Ovary (tissue), 9 donors: ENCODE measurements around the gene ACER3. TPM values are rescaled to one million over a fixed set of nuclear protein-coding genes. Genes with fewer than 3 reads are reported as not detected.

Experiments
- DNase-seq, 5 donors: peaks; one replicate each; pipeline ENCODE4 v3.0.0-alpha.2; 2019 to 2020
- H3K27ac ChIP-seq, 2 donors: fragments of 200-600 bp; one replicate each; pipeline versions ENCODE4 v1.5.1 to v1.8.0; 2019 to 2022
- H3K27me3 ChIP-seq: fragments of 200-600 bp; one replicate; pipeline ENCODE4 v1.8.0; 2022
- H3K36me3 ChIP-seq: fragments of 200-600 bp; sonication (generic); one replicate; pipeline ENCODE4 v1.5.1; 2019
- H3K4me1 ChIP-seq: one replicate; pipeline ENCODE4 v1.8.1; 2013; ENCODE audit warnings: mild to moderate bottlenecking, moderate library complexity; ENCODE audit not compliant: insufficient read depth
- H3K4me3 ChIP-seq: fragments of 200-600 bp; sonication (generic); one replicate; pipeline ENCODE4 v1.5.1; 2017
- H3K9me3 ChIP-seq, 2 donors: fragments of 200-600 bp in 1 of 2; sonication (generic) in 1 of 2; one replicate each; pipeline versions ENCODE4 v1.5.1 to v1.8.1; 2013 to 2019; ENCODE audit warnings: mild to moderate bottlenecking in 1 of 2, moderate library complexity in 1 of 2
- EP300 ChIP-seq: sonication (generic); formaldehyde crosslinking; IDR thresholded peaks from one replicate; pipeline ENCODE4 v1.6.1; 2017; ENCODE audit warnings: antibody characterized with exemption
- POLR2A ChIP-seq: fragments of 450-650 bp; IDR thresholded peaks from one replicate; pipeline ENCODE4 v1.6.1; 2017; ENCODE audit warnings: antibody characterized with exemption, mild to moderate bottlenecking, moderate library complexity
- WGBS, 3 donors: extraction: QIAGEN DNeasy Blood & Tissue Kit in 1 of 3; methylation state at CpG; one replicate each; pipeline versions ENCODE4 v1.1.5 to v1.1.7; 2013 to 2017; 5-methylcytosine and 5-hydroxymethylcytosine counted together
- intact Hi-C, 4 donors: fragments of 100-400 bp; cut with DNase I; formaldehyde crosslinking; loops; one replicate each; pipeline versions ENCODE4 v1.11.0 to v1.15.1; 2022 to 2023
- polyA plus RNA-seq, 2 donors: library from polyadenylated mRNA; stranded (reverse); fragments of 200-250 nt in 1 of 2; fragments of 350-450 nt in 1 of 2; fragmentation: Illumina TruSeq in 1 of 2; extraction: RNeasy Lipid Tissue Mini Kit (QIAGEN cat#74804) in 1 of 2; gene quantifications; one replicate each; pipeline ENCODE4 v1.2.3, GENCODE V29; 2013 to 2014
- total RNA-seq, 7 donors: library from RNA; depleted of rRNA in 2 of 7; stranded (reverse); fragments of >200 nt in 2 of 7; fragmentation: NEBNext Ultra II Directional in 3 of 7; extraction: Animal tissue kit (Norgen Biotek cat#: 25700) in 3 of 7; gene quantifications; one replicate each; pipeline versions ENCODE4 v1.1.0 to v1.2.4, GENCODE V29; 2016 to 2023
- TF ChIP-seq, protein P1 (sequence below), 3 donors: fragments of 450-650 bp in 2 of 3; fragments of 200-600 bp in 1 of 3; IDR thresholded peaks; one replicate each; pipeline versions ENCODE4 v1.5.1 to v1.8.0; 2016 to 2022; ENCODE audit warnings: antibody characterized with exemption in 3 of 3, mild to moderate bottlenecking in 1 of 3
- donor health status: DM: no; HTN: no; CAD: no; lungs with moderate emphysema.
- donor health status: DM: no; HTN: no; CAD: no.
- donor health status: Bipolar disorder and iron deficiency.
- donor health status: DM: yes; HTN: yes; CAD: no.
- donor health status: DM: no; HTN: no; CAD: no.
- donor health status: DM: yes; HTN: yes; CAD: no.

Gene ACER3
- total and polyA plus RNA-seq, 9 donors, result 2.4 to 20.7 (median 8.4) TPM

GRCh38 chr11:76984743-76985142 is 124.0 kb downstream of the ACER3 start:
- DNase-seq, result no peak
- H3K4me3 ChIP-seq, result no peak overlapping the region
- no peaks in the 10 kb centered on the region for H3K36me3 ChIP-seq
- TF ChIP-seq POLR2A, result no peak
- TF ChIP-seq EP300, result no peak
- TF ChIP-seq, protein P1, sequence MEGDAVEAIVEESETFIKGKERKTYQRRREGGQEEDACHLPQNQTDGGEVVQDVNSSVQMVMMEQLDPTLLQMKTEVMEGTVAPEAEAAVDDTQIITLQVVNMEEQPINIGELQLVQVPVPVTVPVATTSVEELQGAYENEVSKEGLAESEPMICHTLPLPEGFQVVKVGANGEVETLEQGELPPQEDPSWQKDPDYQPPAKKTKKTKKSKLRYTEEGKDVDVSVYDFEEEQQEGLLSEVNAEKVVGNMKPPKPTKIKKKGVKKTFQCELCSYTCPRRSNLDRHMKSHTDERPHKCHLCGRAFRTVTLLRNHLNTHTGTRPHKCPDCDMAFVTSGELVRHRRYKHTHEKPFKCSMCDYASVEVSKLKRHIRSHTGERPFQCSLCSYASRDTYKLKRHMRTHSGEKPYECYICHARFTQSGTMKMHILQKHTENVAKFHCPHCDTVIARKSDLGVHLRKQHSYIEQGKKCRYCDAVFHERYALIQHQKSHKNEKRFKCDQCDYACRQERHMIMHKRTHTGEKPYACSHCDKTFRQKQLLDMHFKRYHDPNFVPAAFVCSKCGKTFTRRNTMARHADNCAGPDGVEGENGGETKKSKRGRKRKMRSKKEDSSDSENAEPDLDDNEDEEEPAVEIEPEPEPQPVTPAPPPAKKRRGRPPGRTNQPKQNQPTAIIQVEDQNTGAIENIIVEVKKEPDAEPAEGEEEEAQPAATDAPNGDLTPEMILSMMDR (IDR thresholded peaks at IDR 0.05), result no peak
- WGBS, 3 donors, result 88 to 100% (median 98%) methylated on average over 1 of the region's 1 CpG
- no peaks in the 10 kb centered on the region for H3K9me3 ChIP-seq
- H3K4me1 ChIP-seq, result no peaks in the 10 kb centered on the region
- intact Hi-C loops, result no loop called here
- H3K27ac ChIP-seq, result no peak overlapping the region
- no peaks in the 10 kb centered on the region for H3K27me3 ChIP-seq

DNA sequence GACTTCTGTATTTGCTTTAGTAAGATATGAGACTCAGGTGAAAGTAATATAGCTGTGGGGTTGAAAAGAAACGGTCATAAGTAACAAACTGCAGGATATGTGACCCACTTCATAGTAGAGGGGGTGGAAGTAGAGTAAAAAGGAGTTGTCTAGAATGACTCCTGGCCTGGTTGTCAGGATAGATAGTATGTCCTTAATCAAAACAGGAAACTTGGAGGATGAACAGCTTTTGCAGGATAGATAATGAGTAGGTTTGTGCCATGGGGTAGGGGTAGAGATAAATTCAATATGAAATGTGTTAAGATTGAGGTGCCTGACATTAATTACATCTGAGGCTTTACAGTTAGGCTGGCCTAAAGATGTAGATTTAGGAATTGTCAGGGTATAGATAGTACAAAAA is 126.5 kb downstream of the ACER3 start:
- Histone ChIP-seq H3K4me1 (no peaks in the 10 kb centered on the region), H3K4me3 (no peak overlapping the region), H3K27ac (no peak overlapping the region), H3K27me3 (no peaks in the 10 kb centered on the region), H3K9me3 (no peaks in the 10 kb centered on the region), H3K36me3 (no peaks in the 10 kb centered on the region)
- intact Hi-C loops, result no loop called here
- no peak for DNase-seq
- TF ChIP-seq POLR2A, result no peak
- TF ChIP-seq, protein P1 (IDR thresholded peaks at IDR 0.05), result no peak
- TF ChIP-seq EP300, result no peak
- WGBS, 3 donors, result 58 to 74% (median 62%) methylated on average over 1 of the region's 1 CpG

DNA sequence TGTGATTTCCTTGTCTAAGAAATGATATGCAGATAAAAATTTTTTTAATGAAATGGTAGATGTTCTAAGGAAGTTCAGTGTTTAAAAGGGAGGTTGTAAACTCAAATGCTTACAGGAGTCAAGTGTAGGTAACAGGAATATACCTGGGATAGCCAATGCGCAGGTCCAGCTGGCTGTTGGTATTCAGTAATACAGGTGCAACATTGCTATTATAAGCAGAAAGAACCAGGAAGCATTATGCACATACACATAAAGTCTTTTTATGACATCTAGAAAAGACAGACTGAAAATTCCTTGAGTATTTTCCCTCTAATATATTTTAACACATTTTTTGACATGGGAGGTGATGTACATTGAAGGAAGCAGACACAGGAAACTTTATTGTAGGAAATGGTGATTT is 129.9 kb downstream of the ACER3 start:
- Histone ChIP-seq H3K27me3 (no peaks in the 10 kb centered on the region), H3K9me3 (no peaks in the 10 kb centered on the region), H3K36me3 (no peaks in the 10 kb centered on the region), H3K4me1 (no peaks in the 10 kb centered on the region), H3K27ac (no peak overlapping the region), H3K4me3 (no peak overlapping the region)
- TF ChIP-seq, protein P1 (IDR thresholded peaks at IDR 0.05), result no peak
- TF ChIP-seq POLR2A (no peak), EP300 (no peak)
- intact Hi-C loops, result no loop called here
- WGBS, 3 donors, result 95 to 98% (median 97%) methylated on average over 1 of the region's 1 CpG
- no peak for DNase-seq

DNA sequence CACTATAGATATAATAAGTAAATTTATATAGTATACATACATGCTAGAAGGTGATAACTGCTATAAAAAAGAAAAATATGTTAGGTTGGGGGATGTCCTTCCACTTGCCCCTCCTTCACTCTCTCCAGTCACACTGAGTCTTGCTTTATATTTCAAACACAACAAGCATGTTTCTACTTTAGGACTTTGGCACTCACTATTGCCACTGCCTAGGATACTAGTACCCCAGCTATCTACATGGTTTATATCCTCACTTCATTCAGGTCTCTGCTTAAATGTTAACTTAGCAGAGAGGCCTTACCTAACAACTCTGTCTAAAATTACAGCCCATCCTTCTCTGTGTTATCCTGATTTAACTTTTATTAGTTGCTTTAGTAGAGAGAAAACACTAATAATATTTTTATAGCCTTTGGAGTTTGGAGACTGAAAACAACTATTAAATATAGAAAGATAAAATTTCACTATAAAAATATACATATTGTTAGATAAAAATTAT is 134.4 kb downstream of the ACER3 start:
- intact Hi-C loops, result no loop called here

DNA sequence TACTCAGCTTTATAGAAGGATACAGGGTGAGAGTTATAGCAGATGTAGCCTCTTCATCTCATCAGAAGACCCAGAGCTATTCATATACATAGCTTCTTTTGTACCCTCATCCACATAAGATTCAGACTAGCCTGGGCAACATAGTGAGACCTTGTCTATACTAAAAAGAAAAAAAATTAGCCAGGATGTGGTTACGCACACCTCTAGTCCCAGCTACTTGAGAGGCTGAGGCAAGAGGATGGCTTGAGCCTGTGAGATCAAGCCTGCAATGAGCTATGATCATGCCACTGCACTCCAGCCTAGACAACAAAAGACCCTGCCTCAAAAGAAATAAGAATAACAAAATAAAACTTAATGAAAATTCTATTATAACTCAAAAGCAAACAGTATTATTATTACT is 136.8 kb downstream of the ACER3 start:
- Histone ChIP-seq H3K27me3 (no peaks in the 10 kb centered on the region), H3K4me1 (no peaks in the 10 kb centered on the region), H3K27ac (no peak overlapping the region), H3K9me3 (no peaks in the 10 kb centered on the region), H3K4me3 (no peak overlapping the region), H3K36me3 (no peaks in the 10 kb centered on the region)
- TF ChIP-seq EP300 (no peak), POLR2A (no peak)
- TF ChIP-seq, protein P1 (IDR thresholded peaks at IDR 0.05), result no peak
- DNase-seq, result no peak
- intact Hi-C loops, result no loop called here
- 97 to 100% (median 100%) methylated on average over 1 of the region's 1 CpG for WGBS, 3 donors

More for the DNA sequence above, 134.4 kb downstream of the ACER3 start:
- no peaks in the 10 kb centered on the region for H3K36me3 ChIP-seq
- no peak for DNase-seq
- H3K4me3 ChIP-seq, result no peak overlapping the region
- H3K4me1 ChIP-seq, result no peaks in the 10 kb centered on the region
- no peak overlapping the region for H3K27ac ChIP-seq
- TF ChIP-seq EP300, result no peak
- H3K9me3 ChIP-seq, result no peaks in the 10 kb centered on the region
- no peaks in the 10 kb centered on the region for H3K27me3 ChIP-seq
